Measurements from ENCODE around the gene NHERF2. TPM values are rescaled to one million over a fixed set of nuclear protein-coding genes. Genes with fewer than 3 reads are reported as not detected.

Gene NHERF2
- total RNA-seq, 2 donors from 2014 or later: 20.1 to 25.5 TPM

- 94 to 95% methylated on average over 16 to 24 of the region's 24 CpGs for WGBS, 2 experiments (ENCODE audit: insufficient coverage in 1 of 2, insufficient read length in 1 of 2)
- no peaks in the 10 kb centered on the region for H3K9me3 ChIP-seq (ENCODE audit: control insufficient read depth, low read length)
- Mint-ChIP-seq H3K36me3 (ENCODE audit: low read depth) (peaks cover 4% of the 10 kb centered on the region), H3K27ac (peak overlapping the region; percentile 90), H3K9me3 (no peaks in the 10 kb centered on the region), H3K4me3 (no peak overlapping the region), H3K27me3 (ENCODE audit: insufficient read depth) (no peaks in the 10 kb centered on the region), H3K4me1 (peaks cover 7% of the 10 kb centered on the region)
- H3K4me1 ChIP-seq (ENCODE audit: control insufficient read depth, insufficient read depth, low read length): peaks cover 6% of the 10 kb centered on the region
- H3K36me3 ChIP-seq (ENCODE audit: control insufficient read depth, insufficient read depth, low read length): no peaks in the 10 kb centered on the region
- H3K27me3 ChIP-seq (ENCODE audit: control insufficient read depth, insufficient read depth, low read length, poor library complexity, severe bottlenecking): no peaks in the 10 kb centered on the region
- H3K9ac ChIP-seq (ENCODE audit: extremely low read depth, low read length, poor library complexity, severe bottlenecking): no peak overlapping the region
- DNase-seq: no peak
- peak overlapping the region; percentile 24 for H3K27ac ChIP-seq (ENCODE audit: low read depth, low read length)
- no peak overlapping the region for H3K4me3 ChIP-seq (ENCODE audit: low read length)
- TF ChIP-seq CTCF (conservative IDR thresholded peaks at IDR 0.05): no peak
These were observed 13.5 kb downstream of the NHERF2 start for GRCh38 chr16:2040041-2040786.

- Mint-ChIP-seq H3K4me1 (peaks cover 7% of the 10 kb centered on the region), H3K4me3 (no peak overlapping the region), H3K36me3 (ENCODE audit: low read depth) (peaks cover 4% of the 10 kb centered on the region), H3K27ac (no peak overlapping the region), H3K27me3 (ENCODE audit: insufficient read depth) (no peaks in the 10 kb centered on the region), H3K9me3 (no peaks in the 10 kb centered on the region)
- no peaks in the 10 kb centered on the region for H3K27me3 ChIP-seq (ENCODE audit: control insufficient read depth, insufficient read depth, low read length, poor library complexity, severe bottlenecking)
- TF ChIP-seq CTCF (conservative IDR thresholded peaks at IDR 0.05): no peak
- 91 to 94% methylated on average over 9 to 20 of the region's 20 CpGs for WGBS, 2 experiments (ENCODE audit: insufficient coverage in 1 of 2, insufficient read length in 1 of 2)
- H3K9me3 ChIP-seq (ENCODE audit: control insufficient read depth, low read length): no peaks in the 10 kb centered on the region
- H3K9ac ChIP-seq (ENCODE audit: extremely low read depth, low read length, poor library complexity, severe bottlenecking): no peak overlapping the region
- no peak overlapping the region for H3K4me3 ChIP-seq (ENCODE audit: low read length)
- no peak for DNase-seq
- H3K36me3 ChIP-seq (ENCODE audit: control insufficient read depth, insufficient read depth, low read length): no peaks in the 10 kb centered on the region
- peaks cover 6% of the 10 kb centered on the region for H3K4me1 ChIP-seq (ENCODE audit: control insufficient read depth, insufficient read depth, low read length)
- no peak overlapping the region for H3K27ac ChIP-seq (ENCODE audit: low read depth, low read length)
These were observed 14.3 kb downstream of the NHERF2 start for GRCh38 chr16:2040787-2041522.

GRCh38 chr16:2042171-2042985, 15.7 kb downstream of the NHERF2 start:
- TF ChIP-seq CTCF (conservative IDR thresholded peaks at IDR 0.05): no peak
- no peak overlapping the region for H3K27ac Mint-ChIP-seq
- H3K4me3 ChIP-seq (ENCODE audit: low read length): no peak overlapping the region
- no peaks in the 10 kb centered on the region for H3K36me3 ChIP-seq (ENCODE audit: control insufficient read depth, insufficient read depth, low read length)
- H3K27me3 Mint-ChIP-seq (ENCODE audit: insufficient read depth): no peaks in the 10 kb centered on the region
- H3K4me1 ChIP-seq (ENCODE audit: control insufficient read depth, insufficient read depth, low read length): peaks cover 6% of the 10 kb centered on the region
- no peak overlapping the region for H3K9ac ChIP-seq (ENCODE audit: extremely low read depth, low read length, poor library complexity, severe bottlenecking)
- no peaks in the 10 kb centered on the region for H3K9me3 Mint-ChIP-seq
- no peaks in the 10 kb centered on the region for H3K9me3 ChIP-seq (ENCODE audit: control insufficient read depth, low read length)
- 95 to 97% methylated on average over 9 to 18 of the region's 22 CpGs for WGBS, 2 experiments (ENCODE audit: insufficient coverage in 1 of 2, insufficient read length in 1 of 2)
- H3K27me3 ChIP-seq (ENCODE audit: control insufficient read depth, insufficient read depth, low read length, poor library complexity, severe bottlenecking): no peaks in the 10 kb centered on the region
- H3K27ac ChIP-seq (ENCODE audit: low read depth, low read length): no peak overlapping the region
- H3K4me3 Mint-ChIP-seq: no peak overlapping the region
- peaks cover 12% of the 10 kb centered on the region for H3K4me1 Mint-ChIP-seq
- H3K36me3 Mint-ChIP-seq (ENCODE audit: low read depth): peaks cover 5% of the 10 kb centered on the region
- DNase-seq: no peak

Measured in endodermal cell (in vitro differentiated cells).